ENCODE data around the gene AOPEP. TPM values are rescaled to one million over a fixed set of nuclear protein-coding genes. Genes with fewer than 3 reads are reported as not detected.

The AOPEP gene
- total RNA-seq, 2 donors from 2014 or later: 81.5 to 224 TPM

GRCh38 chr9:94798201-94798600, 71.7 kb downstream of the AOPEP start:
- Histone ChIP-seq H3K4me3 (no peak overlapping the region), H3K36me3 (replicated peaks in 1 of 2; ENCODE audit: insufficient read depth in 1 of 2, low read depth in 2 of 2) (no peaks in the 10 kb centered on the region), H3K9me3 (no peaks in the 10 kb centered on the region), H3K27me3 (no peaks in the 10 kb centered on the region), H3K27ac (no peak overlapping the region), H3K4me1 (peaks cover 14% of the 10 kb centered on the region)
- intact Hi-C loops (cut with DNase I): no loop called here
- no peak for DNase-seq
- WGBS, 2 donors: 83 to 90% methylated on average over 3 of the region's 3 CpGs
- TF ChIP-seq CTCF (IDR thresholded peaks at IDR 0.05) (no peak), POLR2A (IDR thresholded peaks at IDR 0.05) (no peak)
- no peak for ATAC-seq

- Histone ChIP-seq H3K4me1 (peaks cover 14% of the 10 kb centered on the region), H3K4me3 (no peak overlapping the region), H3K9me3 (no peaks in the 10 kb centered on the region), H3K27me3 (no peaks in the 10 kb centered on the region), H3K36me3 (replicated peaks in 1 of 2; ENCODE audit: insufficient read depth in 1 of 2, low read depth in 2 of 2) (no peaks in the 10 kb centered on the region), H3K27ac (no peak overlapping the region)
- 79 to 95% methylated on average over 2 of the region's 2 CpGs for WGBS, 2 donors
- no peak for TF ChIP-seq POLR2A (IDR thresholded peaks at IDR 0.05)
- no peak for TF ChIP-seq CTCF (IDR thresholded peaks at IDR 0.05)
- intact Hi-C loops (cut with DNase I): no loop called here
- no peak for DNase-seq
- no peak for ATAC-seq
These were observed 72.2 kb downstream of the AOPEP start for GRCh38 chr9:94798708-94799107.

- Histone ChIP-seq H3K9me3 (no peaks in the 10 kb centered on the region), H3K36me3 (replicated peaks in 1 of 2; ENCODE audit: insufficient read depth in 1 of 2, low read depth in 2 of 2) (no peaks in the 10 kb centered on the region), H3K27me3 (no peaks in the 10 kb centered on the region), H3K4me1 (peaks cover 15% of the 10 kb centered on the region), H3K4me3 (no peak overlapping the region), H3K27ac (peak overlapping the region in 3 of 4 donors; percentile 24 to 46 (median 39))
- 88% methylated on average over 9 of the region's 9 CpGs for WGBS, 2 donors
- ATAC-seq (peak; percentile 35), DNase-seq (no peak)
- TF ChIP-seq POLR2A (IDR thresholded peaks at IDR 0.05) (no peak), CTCF (IDR thresholded peaks at IDR 0.05) (no peak)
- intact Hi-C loops (cut with DNase I): loop anchor here (10.0 kb wide), 1 partner anchor 55 kb away; no protein-coding TSS in a partner anchor
These were observed 73.2 kb downstream of the AOPEP start for GRCh38 chr9:94799578-94800264.

GRCh38 chr9:94800424-94801117, 74.1 kb downstream of the AOPEP start:
- H3K27ac ChIP-seq: peak overlapping the region in 3 of 4 donors; percentile 24 to 46 (median 39)
- ATAC-seq (no peak), DNase-seq (no peak)
- no peak overlapping the region for H3K4me3 ChIP-seq
- WGBS, 2 donors: 69 to 80% methylated on average over 8 of the region's 8 CpGs
- H3K9me3 ChIP-seq: no peaks in the 10 kb centered on the region
- H3K36me3 ChIP-seq (replicated peaks in 1 of 2; ENCODE audit: insufficient read depth in 1 of 2, low read depth in 2 of 2): no peaks in the 10 kb centered on the region
- peaks cover 21% of the 10 kb centered on the region for H3K4me1 ChIP-seq
- TF ChIP-seq CTCF (IDR thresholded peaks at IDR 0.05): no peak
- TF ChIP-seq POLR2A (IDR thresholded peaks at IDR 0.05): no peak
- intact Hi-C loops (cut with DNase I): loop anchor here (10.0 kb wide), 1 partner anchor 54 kb away; no protein-coding TSS in a partner anchor
- no peaks in the 10 kb centered on the region for H3K27me3 ChIP-seq
